ENCODE measurements around the gene ZDHHC16.

DNA sequence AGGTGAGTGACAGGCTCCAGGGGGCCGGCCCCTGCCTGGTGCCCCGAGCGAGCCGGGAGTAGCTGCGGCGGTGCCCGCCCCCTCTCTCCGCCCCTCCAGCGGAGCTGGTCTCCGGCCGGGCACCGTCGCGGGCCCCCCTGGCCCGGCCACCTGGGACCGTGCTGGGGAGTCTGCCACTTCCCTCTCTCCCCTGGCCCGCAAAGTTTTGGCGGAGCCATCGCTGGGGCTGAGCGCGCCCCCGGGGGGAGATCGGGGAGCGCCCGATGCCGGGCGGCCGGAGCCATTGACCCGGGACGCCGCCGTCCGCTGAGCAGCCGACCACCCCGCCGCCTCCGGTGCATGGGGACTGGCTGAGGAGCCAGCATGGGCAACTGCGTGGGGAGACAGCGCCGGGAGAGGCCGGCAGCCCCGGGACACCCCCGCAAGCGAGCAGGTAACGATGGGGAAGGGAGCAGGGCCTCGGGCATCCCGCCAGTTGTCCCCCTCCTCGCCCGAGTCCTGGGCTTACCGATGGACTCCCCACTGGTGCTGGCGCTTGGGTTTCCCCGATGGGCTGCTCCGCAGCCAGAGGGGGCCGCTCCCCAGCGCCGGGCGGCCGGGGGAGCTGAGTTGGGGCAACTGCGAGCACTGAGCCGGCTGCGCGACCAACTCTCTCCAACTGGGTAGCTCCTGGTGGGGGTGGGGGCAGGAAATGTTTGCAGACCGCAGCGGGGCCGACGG is 53.0 kb downstream of the ZDHHC16 start, which contains the start of gene UBTD1:
- no peak for TF ChIP-seq CTCF (IDR thresholded peaks at IDR 0.05; ENCODE audit: low read length)
- TF ChIP-seq EZH2 (optimal IDR thresholded peaks at IDR 0.05; ENCODE audit: low read depth, low read length): no peak

All from MM.1S (cell line).